Smooth muscle cell (in vitro differentiated cells): ENCODE data around the gene NCEH1. TPM values are rescaled to one million over a fixed set of nuclear protein-coding genes. Genes with fewer than 3 reads are reported as not detected.

Experiments used
- polyA plus RNA-seq: library from polyadenylated mRNA; unstranded; fragments of >200 nt; fragmentation: Nextera tagmentation; extraction: Ambion mirVana; gene quantifications from 2 replicates; pipeline ENCODE4 v1.2.1, GENCODE V29; 2016
- small RNA-seq: library from RNA; depleted of rRNA; stranded (forward); fragments of <200 nt; gene quantifications from one replicate; pipeline ENCODE3, GENCODE V24; 2014
- total RNA-seq: library from RNA; depleted of rRNA; stranded (reverse); fragments of >200 nt; gene quantifications from 2 replicates; pipeline ENCODE4 v1.2.3, GENCODE V29; 2014

Gene NCEH1
- total and polyA plus RNA-seq, 2 experiments from 2014 or later: 1.9 to 5.3 TPM

Small RNA genes within 50 kb of the gene (small RNA-seq; reads per million reads assigned to genes)
- gene RNU6-547P: not detected

Other genes starting within 250 kb of the NCEH1 start
- gene TNFSF10, start 187.6 kb downstream of the NCEH1 start, total RNA-seq: 18.3 and 37.1 TPM in 2 replicates
- gene TNFSF10, start 187.6 kb downstream of the NCEH1 start, polyA plus RNA-seq: 16.4 and 22.4 TPM in 2 replicates
- gene ECT2, start 39.7 kb upstream of the NCEH1 start, total RNA-seq: 20.3 and 32.1 TPM in 2 replicates
- gene ECT2, start 39.7 kb upstream of the NCEH1 start, polyA plus RNA-seq: 6.3 and 10.9 TPM in 2 replicates